ENCODE data around the gene FAM131A. TPM values are rescaled to one million over a fixed set of nuclear protein-coding genes. Genes with fewer than 3 reads are reported as not detected.

FAM131A gene
- total RNA-seq, 4 donors from 2014 or later = 53.9 to 71.4 (median 65.3) TPM

DNA sequence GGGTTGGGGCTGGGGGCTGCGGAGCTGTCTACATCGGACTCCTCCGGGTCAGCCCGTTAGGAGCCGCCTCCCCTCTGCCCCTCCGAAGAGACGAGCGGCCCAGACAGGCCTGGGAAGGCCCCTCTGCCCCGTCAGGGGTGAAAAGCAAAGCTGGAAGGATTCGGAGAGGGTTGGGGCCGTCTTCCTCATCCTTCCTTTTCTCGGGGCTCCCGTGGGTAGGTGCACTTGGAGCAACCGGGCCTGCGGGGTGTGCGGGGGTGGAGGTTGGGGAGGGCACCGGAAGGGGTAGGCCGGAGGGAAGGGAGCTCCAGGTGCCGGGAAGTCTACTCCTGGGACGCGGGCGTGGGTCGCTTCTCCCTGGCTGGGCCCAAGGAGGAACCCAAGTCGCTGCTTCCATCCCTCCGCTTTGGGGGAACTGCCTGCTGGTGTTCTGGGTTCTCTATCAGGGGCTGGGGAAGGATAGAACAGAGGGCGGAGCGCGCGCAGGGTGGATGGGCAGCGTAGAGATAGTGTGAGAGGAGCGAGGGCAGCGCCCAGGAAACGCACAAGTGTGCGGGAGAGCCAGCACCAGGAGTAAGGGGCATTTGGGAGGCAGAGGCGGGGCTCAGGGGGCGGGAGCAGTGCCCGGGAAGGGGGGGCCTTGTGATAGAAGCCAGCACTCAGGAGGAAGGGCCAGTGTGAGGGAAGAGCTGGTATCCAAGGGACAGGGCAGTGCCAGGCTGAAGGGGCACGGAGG lies 24.7 kb downstream of the FAM131A start:
- peak in 1 of 2 donors; percentile 33 for TF ChIP-seq POLR2A (IDR thresholded peaks at IDR 0.05)
- TF ChIP-seq, protein P1, sequence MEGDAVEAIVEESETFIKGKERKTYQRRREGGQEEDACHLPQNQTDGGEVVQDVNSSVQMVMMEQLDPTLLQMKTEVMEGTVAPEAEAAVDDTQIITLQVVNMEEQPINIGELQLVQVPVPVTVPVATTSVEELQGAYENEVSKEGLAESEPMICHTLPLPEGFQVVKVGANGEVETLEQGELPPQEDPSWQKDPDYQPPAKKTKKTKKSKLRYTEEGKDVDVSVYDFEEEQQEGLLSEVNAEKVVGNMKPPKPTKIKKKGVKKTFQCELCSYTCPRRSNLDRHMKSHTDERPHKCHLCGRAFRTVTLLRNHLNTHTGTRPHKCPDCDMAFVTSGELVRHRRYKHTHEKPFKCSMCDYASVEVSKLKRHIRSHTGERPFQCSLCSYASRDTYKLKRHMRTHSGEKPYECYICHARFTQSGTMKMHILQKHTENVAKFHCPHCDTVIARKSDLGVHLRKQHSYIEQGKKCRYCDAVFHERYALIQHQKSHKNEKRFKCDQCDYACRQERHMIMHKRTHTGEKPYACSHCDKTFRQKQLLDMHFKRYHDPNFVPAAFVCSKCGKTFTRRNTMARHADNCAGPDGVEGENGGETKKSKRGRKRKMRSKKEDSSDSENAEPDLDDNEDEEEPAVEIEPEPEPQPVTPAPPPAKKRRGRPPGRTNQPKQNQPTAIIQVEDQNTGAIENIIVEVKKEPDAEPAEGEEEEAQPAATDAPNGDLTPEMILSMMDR (IDR thresholded peaks at IDR 0.05) = no peak
- 0% methylated on average over 3 of the region's 38 CpGs; no CpG with 5 or more reads in 1 of the 2 donors for WGBS, 2 donors (ENCODE audit: low coverage in 1 of 2)

DNA sequence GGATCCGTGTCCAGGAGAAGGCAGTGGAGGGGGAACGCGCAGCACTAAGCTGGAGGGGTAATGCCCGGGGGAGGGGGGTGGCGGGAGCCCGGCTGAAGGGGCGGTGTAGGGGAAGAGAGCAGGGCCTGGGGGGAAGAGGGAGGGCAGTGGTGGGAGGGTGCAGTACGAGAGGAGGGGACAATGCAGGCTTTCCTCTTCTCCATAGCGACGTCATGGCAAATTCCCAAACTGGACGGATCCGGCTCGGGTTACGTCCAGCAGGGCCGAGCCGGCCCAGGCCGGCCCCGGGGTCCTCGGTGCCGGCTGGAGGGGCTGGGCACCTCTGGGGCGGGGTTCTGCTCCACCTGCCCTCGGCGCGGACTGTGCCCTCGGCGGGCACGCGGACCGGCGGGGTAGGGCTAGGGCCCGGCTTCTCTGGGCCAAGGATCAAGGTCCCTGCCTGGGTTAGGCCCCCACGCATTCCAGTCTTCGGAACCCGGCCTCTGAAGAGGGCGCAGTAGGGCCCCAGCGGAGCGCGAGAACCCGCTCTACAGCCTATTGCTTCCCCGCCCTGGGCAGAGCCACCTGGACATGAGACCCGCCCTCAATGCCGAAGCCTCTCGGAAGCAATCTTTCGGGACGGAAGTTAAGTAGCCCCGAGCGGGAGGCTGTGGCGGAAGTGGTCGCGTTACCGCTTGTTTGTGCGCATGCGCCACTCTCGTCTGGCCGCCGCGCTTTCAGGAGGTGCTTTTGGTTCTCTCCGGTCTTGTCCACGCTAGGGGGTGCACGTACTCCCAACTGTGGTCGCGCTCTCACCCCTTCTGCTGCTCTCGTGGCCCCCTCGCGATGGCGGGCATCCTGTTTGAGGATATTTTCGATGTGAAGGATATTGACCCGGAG lies 25.5 kb downstream of the FAM131A start:
- no peaks in the 10 kb centered on the region for H3K9me3 ChIP-seq
- H3K27me3 ChIP-seq = no peaks in the 10 kb centered on the region
- H3K4me3 ChIP-seq = peak overlapping the region; percentile 92 to 95
- peak overlapping the region; percentile 92 to 100 (median 96) for H3K27ac ChIP-seq
- peaks cover 3 to 49% (median 16%) of the 10 kb centered on the region in 3 donors for H3K4me1 ChIP-seq
- H3K36me3 ChIP-seq = peaks cover 0 to 35% of the 10 kb centered on the region in 2 donors
- peak; percentile 60 for TF ChIP-seq POLR2AphosphoS5 (IDR thresholded peaks at IDR 0.05)
- TF ChIP-seq, protein P1 (IDR thresholded peaks at IDR 0.05) = peak in 3 of 4 experiments; percentile 44 to 71 (median 57)
- no peak for TF ChIP-seq EP300 (IDR thresholded peaks at IDR 0.05)
- TF ChIP-seq POLR2A (IDR thresholded peaks at IDR 0.05) = peak; percentile 39 to 61
- peak; percentile 84 for ATAC-seq
- WGBS, 2 donors (ENCODE audit: low coverage in 1 of 2) = 0% methylated on average over 9 of the region's 68 CpGs; no CpG with 5 or more reads in 1 of the 2 donors

More for the DNA sequence above, 24.7 kb downstream of the FAM131A start:
- peak; percentile 17 for ATAC-seq
- Histone ChIP-seq H3K4me3 (peak overlapping the region; percentile 92 to 95), H3K27me3 (no peaks in the 10 kb centered on the region), H3K27ac (peak overlapping the region; percentile 92 to 100 (median 96)), H3K36me3 (peaks cover 0 to 35% of the 10 kb centered on the region in 2 donors), H3K9me3 (no peaks in the 10 kb centered on the region), H3K4me1 (peaks cover 3 to 49% (median 16%) of the 10 kb centered on the region in 3 donors)

DNA sequence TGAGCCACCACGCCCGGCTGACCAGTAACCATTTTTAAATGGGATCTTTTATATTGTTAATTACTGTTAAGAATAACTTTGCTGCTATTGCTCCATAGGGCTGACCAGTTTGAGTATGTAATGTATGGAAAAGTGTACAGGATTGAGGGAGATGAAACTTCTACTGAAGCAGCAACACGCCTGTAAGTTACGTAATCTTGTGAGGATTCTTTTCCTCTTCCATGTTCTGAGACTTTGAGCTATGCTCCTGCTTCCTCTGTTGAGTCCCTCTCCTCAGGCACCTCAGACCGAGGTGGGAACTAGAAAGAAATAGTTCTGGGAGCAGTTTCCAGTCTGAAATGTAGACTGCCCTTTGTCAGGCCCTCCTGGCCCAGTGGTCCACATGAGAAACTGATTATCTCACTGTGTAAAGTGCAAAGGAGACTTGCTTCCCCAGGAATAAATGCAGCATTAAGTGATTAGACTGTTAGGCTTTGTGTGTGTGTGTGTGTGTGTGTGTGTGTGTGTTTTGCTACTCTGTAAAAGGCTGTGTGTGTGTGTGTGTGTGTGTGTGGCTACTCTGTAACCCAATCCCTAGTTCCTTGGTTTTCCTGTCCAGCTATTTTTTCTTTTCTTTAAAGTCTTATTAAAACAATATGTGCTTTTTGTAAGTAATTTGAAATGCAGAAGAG lies 29.4 kb downstream of the FAM131A start:
- Histone ChIP-seq H3K4me1 (peaks cover 0 to 41% (median 11%) of the 10 kb centered on the region in 3 donors), H3K27ac (no peak overlapping the region), H3K4me3 (no peak overlapping the region), H3K36me3 (peaks cover 0 to 46% of the 10 kb centered on the region in 2 donors), H3K9me3 (no peaks in the 10 kb centered on the region), H3K27me3 (no peaks in the 10 kb centered on the region)
- ATAC-seq = no peak
- 77 to 85% methylated on average over 3 to 5 of the region's 5 CpGs for WGBS, 2 donors (ENCODE audit: low coverage in 1 of 2)
- TF ChIP-seq, protein P1 (IDR thresholded peaks at IDR 0.05) = no peak
- TF ChIP-seq POLR2A (IDR thresholded peaks at IDR 0.05) (no peak), EP300 (IDR thresholded peaks at IDR 0.05) (no peak)

DNA sequence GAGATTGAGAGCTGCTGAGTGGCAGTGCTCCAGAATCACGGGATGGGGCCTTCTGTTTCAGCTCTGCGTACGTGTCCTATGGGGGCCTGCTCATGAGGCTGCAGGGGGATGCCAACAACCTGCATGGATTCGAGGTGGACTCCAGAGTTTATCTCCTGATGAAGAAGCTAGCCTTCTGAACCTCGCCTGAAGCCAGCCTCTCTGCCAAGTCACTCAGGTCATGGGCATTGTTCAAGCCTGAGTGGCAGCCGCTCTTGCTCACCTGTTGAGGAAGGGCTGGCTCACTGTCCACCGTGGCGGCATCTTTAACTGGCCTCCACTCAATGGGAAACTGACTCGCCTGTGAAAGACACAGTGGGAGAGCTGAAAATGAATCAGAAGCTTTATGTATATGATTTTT lies 30.7 kb downstream of the FAM131A start:
- Histone ChIP-seq H3K4me3 (no peak overlapping the region), H3K4me1 (peaks cover 0 to 51% (median 14%) of the 10 kb centered on the region in 3 donors), H3K27me3 (no peaks in the 10 kb centered on the region), H3K36me3 (peaks cover 0 to 46% of the 10 kb centered on the region in 2 donors), H3K27ac (no peak overlapping the region), H3K9me3 (no peaks in the 10 kb centered on the region)
- no peak for ATAC-seq
- 75 to 79% methylated on average over 4 of the region's 9 CpGs for WGBS, 2 donors (ENCODE audit: low coverage in 1 of 2)
- TF ChIP-seq, protein P1 (IDR thresholded peaks at IDR 0.05) = no peak
- TF ChIP-seq POLR2A (IDR thresholded peaks at IDR 0.05) (no peak), EP300 (IDR thresholded peaks at IDR 0.05) (no peak), POLR2AphosphoS5 (IDR thresholded peaks at IDR 0.05) (no peak)
